ENCODE results near the gene CRTC3. TPM values are rescaled to one million over a fixed set of nuclear protein-coding genes. Genes with fewer than 3 reads are reported as not detected.

The CRTC3 gene
- total RNA-seq, 3 donors from 2014 or later: 21.6 to 53.6 (median 21.7) TPM

GRCh38 chr15:90561344-90562244 lies 31.9 kb downstream of the CRTC3 start:
- ATAC-seq (peak; percentile 3), DNase-seq (no peak)
- Histone ChIP-seq H3K4me1 (ENCODE audit: low read depth) (peaks cover 47% of the 10 kb centered on the region), H3K36me3 (ENCODE audit: low read depth) (no peaks in the 10 kb centered on the region), H3K9me3 (no peaks in the 10 kb centered on the region), H3K4me3 (no peak overlapping the region)
- TF ChIP-seq CTCF (IDR thresholded peaks at IDR 0.05): no peak
- intact Hi-C loops (cut with DNase I, micrococcal nuclease): no loop called here

- Histone ChIP-seq H3K4me1 (ENCODE audit: low read depth) (peaks cover 40% of the 10 kb centered on the region), H3K4me3 (no peak overlapping the region), H3K36me3 (ENCODE audit: low read depth) (no peaks in the 10 kb centered on the region), H3K9me3 (no peaks in the 10 kb centered on the region)
- ATAC-seq (no peak), DNase-seq (no peak)
- no peak for TF ChIP-seq CTCF (IDR thresholded peaks at IDR 0.05)
- intact Hi-C loops (cut with DNase I, micrococcal nuclease): no loop called here
Measured at GRCh38 chr15:90562669-90563068, 32.9 kb downstream of the CRTC3 start.

GRCh38 chr15:90563463-90563862 lies 33.7 kb downstream of the CRTC3 start:
- Histone ChIP-seq H3K4me3 (no peak overlapping the region), H3K4me1 (ENCODE audit: low read depth) (peaks cover 32% of the 10 kb centered on the region), H3K9me3 (no peaks in the 10 kb centered on the region), H3K36me3 (ENCODE audit: low read depth) (no peaks in the 10 kb centered on the region)
- no peak for ATAC-seq
- TF ChIP-seq CTCF (IDR thresholded peaks at IDR 0.05): no peak
- intact Hi-C loops (cut with DNase I, micrococcal nuclease): no loop called here
- DNase-seq: no peak

GRCh38 chr15:90564051-90564450 lies 34.3 kb downstream of the CRTC3 start:
- H3K4me3 ChIP-seq: no peak overlapping the region
- no peaks in the 10 kb centered on the region for H3K9me3 ChIP-seq
- ATAC-seq (peak; percentile 60), DNase-seq (no peak)
- no peaks in the 10 kb centered on the region for H3K36me3 ChIP-seq (ENCODE audit: low read depth)
- TF ChIP-seq CTCF (IDR thresholded peaks at IDR 0.05): no peak
- intact Hi-C loops (cut with DNase I, micrococcal nuclease): no loop called here
- H3K4me1 ChIP-seq (ENCODE audit: low read depth): peaks cover 32% of the 10 kb centered on the region

GRCh38 chr15:90564590-90564989 lies 34.9 kb downstream of the CRTC3 start:
- no peak for TF ChIP-seq CTCF (IDR thresholded peaks at IDR 0.05)
- Histone ChIP-seq H3K9me3 (no peaks in the 10 kb centered on the region), H3K4me3 (no peak overlapping the region), H3K36me3 (ENCODE audit: low read depth) (no peaks in the 10 kb centered on the region), H3K4me1 (ENCODE audit: low read depth) (peaks cover 32% of the 10 kb centered on the region)
- intact Hi-C loops (cut with DNase I, micrococcal nuclease): no loop called here
- DNase-seq: no peak
- ATAC-seq: no peak
